ENCODE measurements around the gene ZNF322. TPM values are rescaled to one million over a fixed set of nuclear protein-coding genes. Genes with fewer than 3 reads are reported as not detected.

ZNF322 gene
- total RNA-seq, 2 donors from 2014 or later = 42.5 to 59.9 TPM

DNA sequence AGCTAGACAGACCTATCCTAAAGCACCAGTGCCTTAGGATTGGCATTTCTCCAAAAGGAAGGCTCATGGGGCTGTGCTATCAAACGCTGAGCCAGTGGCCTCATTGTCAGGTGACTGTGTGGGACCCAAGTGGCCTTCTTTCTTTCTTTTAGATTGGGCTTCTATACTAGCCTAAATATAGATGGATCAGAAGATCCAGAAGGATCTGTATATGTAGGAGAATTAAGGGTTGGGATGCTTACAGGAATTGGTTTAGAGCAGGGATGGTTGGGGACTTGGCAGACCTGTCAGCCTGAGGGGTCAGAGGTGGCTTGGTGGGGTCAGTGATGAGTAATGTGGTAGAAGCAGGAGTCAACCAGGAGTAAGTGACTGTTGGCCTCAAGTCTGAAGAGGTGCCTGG is 47.9 kb downstream of the ZNF322 start:
- TF ChIP-seq CTCF (conservative IDR thresholded peaks at IDR 0.05) = no peak
- Mint-ChIP-seq H3K9me3 (no peaks in the 10 kb centered on the region), H3K27ac (no peak overlapping the region), H3K4me3 (no peak overlapping the region), H3K27me3 (ENCODE audit: insufficient read depth) (peaks cover 81% of the 10 kb centered on the region), H3K4me1 (peaks cover 10% of the 10 kb centered on the region), H3K36me3 (ENCODE audit: low read depth) (no peaks in the 10 kb centered on the region)
- H3K4me3 ChIP-seq (ENCODE audit: low read length) = no peak overlapping the region
- no peaks in the 10 kb centered on the region for H3K4me1 ChIP-seq (ENCODE audit: control insufficient read depth, insufficient read depth, low read length)
- H3K9me3 ChIP-seq (ENCODE audit: control insufficient read depth, low read length) = peaks cover 6% of the 10 kb centered on the region
- 89 to 100% methylated on average over 1 of the region's 1 CpG for WGBS, 2 experiments (ENCODE audit: insufficient coverage in 1 of 2, insufficient read length in 1 of 2)
- H3K27me3 ChIP-seq (ENCODE audit: control insufficient read depth, insufficient read depth, low read length, poor library complexity, severe bottlenecking) = peaks cover 95% of the 10 kb centered on the region
- H3K27ac ChIP-seq (ENCODE audit: low read depth, low read length) = no peak overlapping the region
- H3K9ac ChIP-seq (ENCODE audit: extremely low read depth, low read length, poor library complexity, severe bottlenecking) = no peak overlapping the region
- no peak for DNase-seq
- H3K36me3 ChIP-seq (ENCODE audit: control insufficient read depth, insufficient read depth, low read length) = no peaks in the 10 kb centered on the region

DNA sequence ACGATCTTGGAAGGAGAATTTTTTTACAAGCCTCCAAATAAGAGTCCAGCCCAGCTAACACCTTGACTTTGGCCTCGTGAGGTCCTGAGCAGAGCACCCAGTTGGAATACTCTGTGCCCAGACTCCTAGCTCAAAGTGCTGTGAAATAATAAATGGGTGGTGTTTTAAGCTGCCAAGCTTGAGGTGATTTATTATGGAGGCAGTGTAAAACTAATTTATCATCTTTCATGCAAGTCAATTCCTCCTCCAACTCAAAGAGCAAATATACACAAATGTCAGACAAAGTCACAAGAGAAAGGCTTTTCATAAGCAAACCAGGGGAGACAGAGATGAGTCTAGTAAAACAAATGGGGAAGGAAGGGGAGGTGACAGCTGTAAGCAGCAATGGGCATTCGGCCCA is 50.1 kb downstream of the ZNF322 start:
- H3K36me3 ChIP-seq (ENCODE audit: control insufficient read depth, insufficient read depth, low read length) = no peaks in the 10 kb centered on the region
- H3K9ac ChIP-seq (ENCODE audit: extremely low read depth, low read length, poor library complexity, severe bottlenecking) = no peak overlapping the region
- H3K36me3 Mint-ChIP-seq (ENCODE audit: low read depth) = no peaks in the 10 kb centered on the region
- WGBS, 2 experiments (ENCODE audit: insufficient coverage in 1 of 2, insufficient read length in 1 of 2) = 89 to 95% methylated on average over 2 to 3 of the region's 3 CpGs
- H3K4me1 Mint-ChIP-seq = peaks cover 10% of the 10 kb centered on the region
- DNase-seq = no peak
- H3K27ac ChIP-seq (ENCODE audit: low read depth, low read length) = no peak overlapping the region
- no peak overlapping the region for H3K4me3 ChIP-seq (ENCODE audit: low read length)
- H3K4me1 ChIP-seq (ENCODE audit: control insufficient read depth, insufficient read depth, low read length) = no peaks in the 10 kb centered on the region
- TF ChIP-seq CTCF (conservative IDR thresholded peaks at IDR 0.05) = no peak
- H3K27ac Mint-ChIP-seq = no peak overlapping the region
- no peaks in the 10 kb centered on the region for H3K9me3 Mint-ChIP-seq
- no peak overlapping the region for H3K4me3 Mint-ChIP-seq
- H3K9me3 ChIP-seq (ENCODE audit: control insufficient read depth, low read length) = no peaks in the 10 kb centered on the region
- peaks cover 77% of the 10 kb centered on the region for H3K27me3 Mint-ChIP-seq (ENCODE audit: insufficient read depth)
- peaks cover 97% of the 10 kb centered on the region for H3K27me3 ChIP-seq (ENCODE audit: control insufficient read depth, insufficient read depth, low read length, poor library complexity, severe bottlenecking)

GRCh38 chr6:26607434-26608230 is 51.9 kb downstream of the ZNF322 start:
- Histone ChIP-seq H3K9me3 (ENCODE audit: control insufficient read depth, low read length) (no peaks in the 10 kb centered on the region), H3K27ac (ENCODE audit: low read depth, low read length) (no peak overlapping the region), H3K36me3 (ENCODE audit: control insufficient read depth, insufficient read depth, low read length) (no peaks in the 10 kb centered on the region), H3K4me1 (ENCODE audit: control insufficient read depth, insufficient read depth, low read length) (no peaks in the 10 kb centered on the region), H3K9ac (ENCODE audit: extremely low read depth, low read length, poor library complexity, severe bottlenecking) (no peak overlapping the region), H3K4me3 (ENCODE audit: low read length) (no peak overlapping the region), H3K27me3 (ENCODE audit: control insufficient read depth, insufficient read depth, low read length, poor library complexity, severe bottlenecking) (peaks cover 85% of the 10 kb centered on the region)
- H3K9me3 Mint-ChIP-seq = no peaks in the 10 kb centered on the region
- no peak overlapping the region for H3K27ac Mint-ChIP-seq
- H3K27me3 Mint-ChIP-seq (ENCODE audit: insufficient read depth) = peaks cover 64% of the 10 kb centered on the region
- no peaks in the 10 kb centered on the region for H3K4me1 Mint-ChIP-seq
- no peaks in the 10 kb centered on the region for H3K36me3 Mint-ChIP-seq (ENCODE audit: low read depth)
- WGBS, 2 experiments (ENCODE audit: insufficient coverage in 1 of 2, insufficient read length in 1 of 2) = 51 to 58% methylated on average over 5 to 7 of the region's 7 CpGs
- H3K4me3 Mint-ChIP-seq = no peak overlapping the region
- TF ChIP-seq CTCF (conservative IDR thresholded peaks at IDR 0.05) = peak; percentile 85
- DNase-seq = peak; percentile 82

Data from endodermal cell (in vitro differentiated cells).